ENCODE measurements around the gene LHPP.

GRCh38 chr10:124552691-124553276, 91.2 kb downstream of the LHPP start:
- TF ChIP-seq CTCF (conservative IDR thresholded peaks at IDR 0.05 in 1 of 2, IDR thresholded peaks at IDR 0.05 in 1 of 2; ENCODE audit: low read depth in 1 of 2, low read length in 2 of 2) (no peak), EZH2 (IDR thresholded peaks at IDR 0.05; ENCODE audit: low read length, missing control alignments) (no peak)
